GM18498 (cell line): Measurements from ENCODE around the gene NAP1L5.

Experiments used
- ATAC-seq: cut with Tn5 transposase; IDR thresholded peaks from one replicate; pipeline ENCODE4 v1.9.1; 2021; ENCODE audit warnings: mild to moderate bottlenecking, moderate library complexity; ENCODE audit not compliant: unreplicated experiment

The NAP1L5 gene

GRCh38 chr4:88697588-88698329 is at the start of gene NAP1L5:
Gene NAP1L5, minus strand, starts transcription at chr4:88697829. Its CDS starts 75 bp downstream, at chr4:88697754.
- peak; percentile 96 for ATAC-seq

- no peak for ATAC-seq
Observed at GRCh38 chr4:88747351-88747750, 49.7 kb upstream of the NAP1L5 start.

- no peak for ATAC-seq
Observed at GRCh38 chr4:88746206-88746605, 48.6 kb upstream of the NAP1L5 start.

DNA sequence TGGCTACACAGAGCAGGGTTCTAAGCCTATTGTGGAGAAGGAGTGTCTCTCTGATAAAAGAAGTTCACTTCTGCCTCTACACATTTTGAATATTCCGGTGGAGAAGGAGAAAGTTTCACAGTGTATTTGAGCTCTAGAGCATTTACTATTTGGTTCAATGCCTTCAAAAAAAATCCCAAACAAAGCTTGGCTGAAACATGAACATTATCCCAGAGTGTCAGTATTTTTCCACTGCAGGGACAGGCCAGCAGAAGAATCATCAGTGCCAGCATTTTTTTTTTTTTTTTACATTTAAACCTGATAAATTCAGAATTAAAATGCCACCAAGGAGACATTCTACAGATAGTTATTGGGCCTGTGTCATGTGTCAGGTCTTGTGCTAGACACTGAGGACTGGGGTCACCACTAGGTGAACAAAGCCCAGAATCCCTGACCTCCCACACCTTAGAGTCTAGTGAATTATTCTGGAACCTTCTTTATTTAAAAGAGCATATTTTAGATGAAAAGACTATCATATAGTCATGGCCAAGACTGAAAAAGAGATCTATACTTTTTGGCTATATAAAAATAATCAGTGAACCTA is 48.0 kb upstream of the NAP1L5 start:
- ATAC-seq, result no peak

GRCh38 chr4:88745175-88745574 is 47.5 kb upstream of the NAP1L5 start:
- no peak for ATAC-seq

DNA sequence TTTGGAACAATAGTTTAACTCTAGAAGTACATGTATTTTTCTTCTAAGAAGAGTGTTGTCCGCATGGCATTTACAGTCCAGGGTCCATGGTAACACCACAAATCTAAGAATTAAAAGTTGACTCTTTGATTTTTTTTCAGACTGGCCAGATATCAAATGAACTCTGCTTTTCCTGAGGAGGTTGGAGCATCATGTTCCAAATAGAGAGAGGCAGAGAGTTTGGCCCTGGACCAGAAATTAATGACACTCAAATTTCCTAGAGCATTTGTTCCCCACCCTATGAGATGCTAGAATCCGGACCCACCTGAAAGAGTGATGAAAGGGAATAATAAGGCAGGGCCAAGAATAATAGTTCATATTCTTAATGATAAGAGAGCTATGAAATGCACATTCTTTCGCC is 47.0 kb upstream of the NAP1L5 start:
- ATAC-seq, result no peak

- ATAC-seq, result no peak
Observed at GRCh38 chr4:88743696-88744095, 46.1 kb upstream of the NAP1L5 start.

- ATAC-seq, result no peak
Observed at GRCh38 chr4:88742561-88742960, 44.9 kb upstream of the NAP1L5 start.

DNA sequence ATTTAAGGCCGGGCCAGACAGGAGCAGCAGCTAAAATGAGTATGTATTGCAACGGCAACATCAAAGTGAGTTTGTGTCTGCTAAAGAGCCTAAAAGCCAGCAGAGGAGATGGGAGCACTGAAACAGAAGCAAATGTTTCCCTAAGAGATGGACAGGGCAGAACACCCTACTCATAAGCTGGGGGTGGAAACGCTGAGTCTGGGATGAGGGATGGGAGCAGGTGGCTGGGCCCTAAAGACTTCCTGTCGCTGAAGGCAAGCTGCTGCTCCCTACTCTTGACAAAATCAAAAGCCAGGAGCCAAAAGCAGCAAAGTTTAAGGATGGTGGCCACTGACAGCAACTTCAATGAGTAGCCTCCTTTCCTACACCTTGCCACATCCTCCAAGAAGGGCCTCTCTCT is 40.6 kb upstream of the NAP1L5 start:
- no peak for ATAC-seq

- ATAC-seq, result peak; percentile 96
Observed at GRCh38 chr4:88737307-88737941, 39.8 kb upstream of the NAP1L5 start.

DNA sequence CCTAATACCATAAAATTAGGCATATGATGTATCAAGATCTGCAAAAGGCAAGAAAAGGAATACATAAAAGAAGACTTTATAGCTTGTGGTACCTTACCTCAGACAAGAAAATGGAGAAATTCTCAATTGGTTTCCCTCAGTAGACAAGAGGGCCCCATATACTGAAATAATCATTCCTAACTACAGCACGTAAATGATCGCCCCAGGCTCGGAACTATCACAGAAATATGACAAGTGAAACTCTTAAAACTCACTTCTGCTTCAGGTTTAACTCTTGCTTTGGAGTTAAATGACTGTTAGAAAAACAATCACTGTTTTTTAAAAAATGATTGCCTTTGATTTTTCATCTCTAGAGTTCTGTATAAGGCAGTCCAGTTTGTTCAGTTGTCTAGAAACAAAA is 38.6 kb upstream of the NAP1L5 start:
- ATAC-seq, result no peak

DNA sequence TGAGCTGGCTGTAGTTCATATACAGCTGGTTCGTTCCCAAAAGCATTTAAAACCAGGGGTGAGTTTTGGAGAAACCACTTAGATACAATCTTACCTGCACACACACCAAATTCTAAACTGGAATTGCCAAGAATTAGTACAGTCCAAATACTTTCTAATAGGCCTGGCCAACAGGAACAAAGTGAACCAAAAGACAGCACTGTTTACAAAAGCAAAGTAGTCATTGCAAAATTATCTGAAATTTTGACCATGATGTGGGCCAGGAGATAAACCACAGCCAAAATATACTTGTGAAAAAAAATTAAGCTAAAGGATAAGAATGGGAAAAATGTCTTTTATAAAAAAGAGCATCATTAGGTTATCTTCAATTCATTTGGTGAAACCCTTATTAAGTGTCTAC is 37.9 kb upstream of the NAP1L5 start:
- no peak for ATAC-seq

GRCh38 chr4:88734403-88734949 is 36.8 kb upstream of the NAP1L5 start:
- no peak for ATAC-seq

DNA sequence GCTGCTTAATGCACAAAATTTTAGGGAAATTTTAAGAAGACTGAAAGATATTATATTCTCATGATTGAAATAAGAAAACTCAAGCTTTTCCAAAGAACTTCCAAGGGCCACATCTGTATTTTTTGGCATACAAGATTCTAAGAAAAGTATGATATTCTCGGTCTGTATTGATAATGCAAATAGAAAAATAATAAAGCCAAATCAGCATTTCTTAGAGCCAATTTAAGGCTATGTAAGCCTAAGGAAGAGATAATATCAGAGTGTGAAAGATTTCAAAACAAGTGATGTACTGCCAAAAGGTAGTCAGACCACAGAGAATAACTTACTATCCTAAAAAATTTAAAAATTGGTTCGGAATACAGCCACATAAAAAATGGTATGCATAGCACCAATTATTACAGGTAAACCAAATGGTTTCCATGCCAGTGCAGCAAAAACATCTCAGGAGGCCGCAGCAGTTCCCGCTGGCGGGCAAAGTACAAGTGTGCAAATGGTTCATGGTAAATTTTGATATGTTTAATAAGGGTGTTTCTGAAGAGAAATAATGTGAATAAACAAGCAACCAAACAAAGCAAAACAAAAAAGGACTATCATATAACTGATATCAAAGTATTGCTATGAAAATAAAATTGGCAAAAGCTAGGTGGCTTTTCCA is 35.2 kb upstream of the NAP1L5 start:
- ATAC-seq, result no peak

GRCh38 chr4:88731381-88731780 is 33.8 kb upstream of the NAP1L5 start:
- no peak for ATAC-seq

DNA sequence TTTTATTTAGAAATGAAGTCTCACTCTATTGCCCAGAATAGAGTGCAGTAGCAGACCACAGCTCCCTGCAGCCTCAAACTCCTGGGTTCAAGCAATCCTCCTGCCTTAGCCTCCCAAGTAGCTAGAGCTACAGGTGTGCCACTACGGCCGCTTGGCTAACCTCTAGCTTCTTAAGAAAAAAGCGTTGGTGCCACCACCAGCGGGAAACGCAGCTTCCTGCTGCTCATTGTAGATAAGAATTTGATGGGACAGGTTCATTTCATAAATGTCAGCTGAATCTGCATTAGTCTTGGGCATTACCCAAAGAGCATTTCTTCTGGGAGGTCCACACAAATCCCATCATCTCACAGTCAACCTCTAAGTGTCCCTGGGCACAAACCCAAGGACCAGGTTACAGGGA is 33.2 kb upstream of the NAP1L5 start:
- no peak for ATAC-seq

DNA sequence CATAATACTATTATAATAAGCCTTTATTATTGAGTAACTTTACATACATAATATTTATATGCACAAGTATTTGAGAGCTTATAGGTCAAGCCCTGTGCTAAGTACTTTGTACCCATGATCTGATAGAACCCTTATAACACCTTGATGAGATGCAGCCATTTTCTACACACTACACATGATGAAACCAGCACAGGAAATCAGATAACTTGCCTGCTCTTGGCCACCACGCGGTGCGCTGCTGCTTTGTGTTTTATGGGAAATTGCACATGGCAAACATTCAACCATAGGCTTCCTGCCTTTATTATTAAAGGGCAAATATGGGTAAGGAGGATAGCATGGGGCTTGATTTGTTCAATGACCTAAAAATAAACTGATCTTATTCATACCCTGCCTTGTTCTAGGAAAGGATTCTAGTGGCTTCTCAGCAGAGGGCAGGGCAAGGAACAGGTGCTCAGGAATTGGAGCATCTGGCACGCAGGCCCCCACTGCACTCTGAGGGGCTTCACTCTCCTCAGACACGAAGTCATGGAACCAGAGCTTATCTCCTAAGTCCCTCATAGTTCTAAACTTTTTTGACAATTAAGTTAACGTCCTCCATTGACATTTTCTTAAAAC is 31.6 kb upstream of the NAP1L5 start:
- ATAC-seq, result no peak

- no peak for ATAC-seq
Observed at GRCh38 chr4:88728146-88728545, 30.5 kb upstream of the NAP1L5 start.

GRCh38 chr4:88725986-88726385 is 28.4 kb upstream of the NAP1L5 start:
- no peak for ATAC-seq

DNA sequence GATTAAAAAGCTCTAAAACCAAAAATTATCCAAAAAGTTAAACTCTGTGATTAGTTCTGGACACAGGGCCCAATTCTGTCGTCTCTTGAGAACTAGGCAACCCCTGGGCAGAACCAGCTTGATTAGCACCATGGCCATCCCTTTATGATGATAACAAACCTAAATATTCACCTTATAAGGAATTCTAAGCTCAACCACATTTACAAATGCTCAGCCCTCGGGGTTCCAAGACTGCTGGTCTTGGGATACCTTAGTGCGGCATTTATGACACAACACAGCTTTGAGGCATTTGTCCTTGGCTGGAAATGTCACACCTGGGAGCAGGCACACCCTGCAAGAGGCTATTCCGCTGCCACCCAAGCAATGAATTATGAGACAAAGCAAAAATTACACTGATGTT is 27.5 kb upstream of the NAP1L5 start:
- ATAC-seq, result no peak

- ATAC-seq, result no peak
Observed at GRCh38 chr4:88724406-88724805, 26.8 kb upstream of the NAP1L5 start.
